Naive thymus-derived CD4-positive, alpha-beta T cell (primary cell): ENCODE data around the gene MCL1. TPM values are rescaled to one million over a fixed set of nuclear protein-coding genes. Genes with fewer than 3 reads are reported as not detected.
A peak's percentile ranks its signal among the peaks of the same experiment; 100 is the strongest.
"Not testable (repeated sequence)": the region's sequence is repeated elsewhere in the genome, so short reads cannot be mapped to it uniquely, and the experiment has no call there.

ENCODE experiments used
- ATAC-seq: fragments of 150-1000 bp; cut with Tn5 transposase; 2 replicates; pipeline ENCODE4 v1.10.0; 2021; ENCODE audit warnings: mild to moderate bottlenecking, moderate library complexity
- CTCF ChIA-PET: fragments of 350-600 bp; sonication (Branson Sonifier 250); formaldehyde crosslinking; loops from one replicate; lab custom pipeline; 2021; ENCODE audit warnings: antibody characterized with exemption; lab: Charles Lee
- POLR2A ChIA-PET: fragments of 350-600 bp; sonication (Branson Sonifier 250); formaldehyde crosslinking; loops from one replicate; lab custom pipeline; 2021; ENCODE audit warnings: antibody characterized with exemption, inconsistent platforms; lab: Charles Lee
- DNase-seq, 9 donors: peaks; one replicate each; pipeline versions ENCODE4 v3.0.0 to v3.0.0-alpha.2; 2020 to 2022; ENCODE audit warnings: mixed read lengths in 1 of 9
- H3K27ac ChIP-seq: one replicate; pipeline ENCODE4 v1.7.0; 2013; ENCODE audit warnings: mild to moderate bottlenecking, low read depth, low read length, moderate library complexity
- H3K27me3 ChIP-seq, 2 donors: one replicate each; pipeline ENCODE4 v1.7.0; 2013; ENCODE audit warnings: low read length in 2 of 2, mild to moderate bottlenecking in 2 of 2, moderate library complexity in 2 of 2; ENCODE audit not compliant: control insufficient read depth in 2 of 2, insufficient read depth in 2 of 2
- H3K36me3 ChIP-seq, 3 experiments: 1 replicate in 2 of 3; 2 replicates in 1 of 3; pipeline ENCODE4 v1.7.0; 2013; ENCODE audit warnings: low read length in 3 of 3, mild to moderate bottlenecking in 3 of 3, moderate library complexity in 1 of 3; ENCODE audit not compliant: insufficient read depth in 3 of 3, control insufficient read depth in 2 of 3
- H3K4me1 ChIP-seq, 2 donors: one replicate each; pipeline ENCODE4 v1.7.0; 2013; ENCODE audit warnings: low read length in 2 of 2, mild to moderate bottlenecking in 2 of 2, moderate library complexity in 1 of 2; ENCODE audit not compliant: control insufficient read depth in 2 of 2, insufficient read depth in 2 of 2
- H3K4me3 ChIP-seq: 2 replicates; pipeline ENCODE4 v1.7.0; 2013; ENCODE audit warnings: mild to moderate bottlenecking, low read length
- H3K9me3 ChIP-seq, 3 experiments: 1 replicate in 2 of 3; 2 replicates in 1 of 3; pipeline ENCODE4 v1.7.0; 2013; ENCODE audit warnings: low read length in 3 of 3; ENCODE audit not compliant: control insufficient read depth in 2 of 3
- H3K27ac Mint-ChIP-seq, 9 donors: one replicate each; pipeline ENCODE4 v1.8.0; 2020 to 2022; ENCODE audit warnings: mixed read lengths in 9 of 9, mild to moderate bottlenecking in 8 of 9, moderate library complexity in 5 of 9, inconsistent platforms in 2 of 9
- H3K27me3 Mint-ChIP-seq, 5 donors: one replicate each; pipeline ENCODE4 v1.8.0; 2021 to 2022; ENCODE audit warnings: mixed read lengths in 5 of 5, mild to moderate bottlenecking in 1 of 5
- H3K36me3 Mint-ChIP-seq, 5 donors: one replicate each; pipeline ENCODE4 v1.8.0; 2020 to 2022; ENCODE audit warnings: mixed read lengths in 5 of 5, mild to moderate bottlenecking in 3 of 5, inconsistent platforms in 1 of 5
- H3K4me1 Mint-ChIP-seq, 7 donors: one replicate each; pipeline ENCODE4 v1.8.0; 2020 to 2022; ENCODE audit warnings: mixed read lengths in 7 of 7, mild to moderate bottlenecking in 3 of 7, inconsistent platforms in 1 of 7
- H3K4me3 Mint-ChIP-seq, 10 donors: one replicate each; pipeline ENCODE4 v1.8.0; 2020 to 2022; ENCODE audit warnings: mild to moderate bottlenecking in 10 of 10, mixed read lengths in 10 of 10, moderate library complexity in 6 of 10, inconsistent platforms in 2 of 10
- H3K9me3 Mint-ChIP-seq, 11 donors: one replicate each; pipeline ENCODE4 v1.8.0; 2020 to 2022; ENCODE audit warnings: mixed read lengths in 11 of 11, mild to moderate bottlenecking in 4 of 11, inconsistent platforms in 1 of 11, moderate library complexity in 1 of 11
- intact Hi-C, 2 donors: fragments of 100-400 bp; cut with micrococcal nuclease; formaldehyde crosslinking; loops; one replicate each; pipeline ENCODE4 v1.15.1; 2023
- polyA plus RNA-seq, 2 donors: library from polyadenylated mRNA; unstranded; fragments of 300-500 nt; fragmentation: Illumina TruSeq; gene quantifications; one replicate each; pipeline ENCODE4 v1.2.3, GENCODE V29; 2021
- total RNA-seq, 6 experiments: library from RNA in 5 of 6; stranded (reverse) in 5 of 6; gene quantifications; 1 replicate in 5 of 6; 2 replicates in 1 of 6; pipeline ENCODE4 v1.2.3 and lab custom pipeline; 2021 to 2026

Gene MCL1
- total and polyA plus RNA-seq, 7 experiments from 2014 or later, result 171 to 1,400 (median 314) TPM

DNA sequence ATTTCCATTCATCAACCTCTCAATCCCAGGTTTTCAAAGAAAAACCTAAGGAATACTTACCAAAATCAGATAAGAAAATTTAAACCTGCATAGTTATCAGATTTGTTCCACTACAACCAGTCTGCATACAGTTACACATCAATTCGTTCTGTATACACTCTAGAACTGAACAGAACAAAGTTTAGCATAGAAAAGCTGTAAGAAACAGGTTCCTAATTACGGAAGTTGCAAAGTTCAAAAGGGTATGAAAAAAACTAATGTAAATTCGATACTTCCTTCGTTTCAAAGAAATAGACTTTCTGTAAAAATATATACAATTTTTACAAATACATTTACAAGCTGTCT lies 3.1 kb downstream of the MCL1 start:
- Mint-ChIP-seq H3K9me3 (peaks cover 0 to 9% (median 0%) of the 10 kb centered on the region in 11 donors), H3K4me1 (peaks cover 25 to 58% (median 43%) of the 10 kb centered on the region in 7 donors), H3K27me3 (peaks cover 0 to 7% (median 0%) of the 10 kb centered on the region in 5 donors), H3K36me3 (peaks cover 27 to 70% (median 62%) of the 10 kb centered on the region in 5 donors), H3K4me3 (peak overlapping the region; percentile 92 to 99 (median 95)), H3K27ac (peak overlapping the region; percentile 94 to 99 (median 97))
- Histone ChIP-seq H3K36me3 (peaks cover 40 to 63% (median 47%) of the 10 kb centered on the region in 3 experiments), H3K27me3 (no peaks in the 10 kb centered on the region), H3K4me3 (peak overlapping the region; percentile 95), H3K9me3 (no peaks in the 10 kb centered on the region), H3K27ac (peak overlapping the region; percentile 97), H3K4me1 (peaks cover 25 to 39% of the 10 kb centered on the region in 2 donors)
- CTCF ChIA-PET, result interaction anchor here (1.2 to 17.1 kb wide), 3 partner anchors 13 to 53 kb away, joined by 3 to 300 read pairs (median 3); partner anchors contain the start of gene ENSA
- intact Hi-C loops, result loop anchor here in 1 of 2 donors (1.0 kb wide), 1 partner anchor 8 kb away; no protein-coding TSS in a partner anchor
- ATAC-seq (no peak), DNase-seq (no peak)
- POLR2A ChIA-PET, result interaction anchor here (0.6 to 18.9 kb wide), 10 partner anchors 11 to 689 kb away, joined by 3 to 1237 read pairs (median 4); partner anchors contain the start of genes APH1A, ENSA, GOLPH3L and RPRD2

DNA sequence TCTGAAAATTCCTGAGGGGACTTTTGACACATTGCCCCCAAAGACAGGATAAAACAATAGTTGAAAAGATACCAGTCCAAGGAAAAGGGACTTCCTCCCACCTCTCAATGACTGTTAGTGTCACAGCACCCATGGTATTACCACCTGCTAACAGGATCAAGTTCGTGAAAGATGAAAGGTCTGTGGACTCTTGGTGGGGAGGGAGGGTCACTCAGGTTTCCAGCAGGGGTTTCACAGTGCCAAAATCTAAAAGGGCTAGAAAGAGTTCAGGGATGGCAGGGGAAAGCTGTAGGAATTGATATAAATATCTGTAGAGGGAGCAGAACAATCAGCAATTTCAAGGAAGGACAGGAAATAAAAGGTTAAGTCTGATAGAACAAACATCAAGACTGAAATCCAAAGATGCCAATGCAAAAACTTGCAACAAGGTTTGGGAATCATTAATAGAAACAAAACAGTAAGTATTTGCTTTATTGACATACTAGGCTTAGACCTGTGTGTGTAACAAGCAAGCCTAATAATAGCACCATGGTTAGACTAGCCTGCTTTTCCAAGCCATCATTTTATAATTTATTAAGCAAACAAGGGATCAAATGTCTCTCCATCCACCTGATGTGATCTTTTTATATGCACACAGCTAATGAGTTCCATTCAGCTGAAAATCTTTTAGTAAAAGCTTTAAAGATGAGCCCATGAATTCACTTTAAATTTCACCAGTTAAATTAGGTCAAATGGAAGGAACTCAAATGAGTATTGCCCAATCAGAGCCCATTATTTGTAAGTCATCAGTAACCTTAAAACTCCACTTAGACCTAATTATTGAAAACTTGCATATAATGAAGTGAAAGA lies 3.7 kb downstream of the MCL1 start:
- peaks cover 31 to 45% of the 10 kb centered on the region in 2 donors for H3K4me1 ChIP-seq
- Mint-ChIP-seq H3K4me1 (peaks cover 27 to 59% (median 43%) of the 10 kb centered on the region in 7 donors), H3K27me3 (peaks cover 0 to 7% (median 0%) of the 10 kb centered on the region in 5 donors), H3K9me3 (peaks cover 0 to 9% (median 0%) of the 10 kb centered on the region in 11 donors), H3K27ac (peak overlapping the region; percentile 94 to 99 (median 97)), H3K4me3 (peak overlapping the region; percentile 92 to 99 (median 95)), H3K36me3 (peaks cover 27 to 74% (median 67%) of the 10 kb centered on the region in 5 donors)
- peak overlapping the region; percentile 97 for H3K27ac ChIP-seq
- intact Hi-C loops, result loop anchor here (1.0 kb wide), 2 partner anchors 7 to 8 kb away; no protein-coding TSS in a partner anchor
- peak overlapping the region; percentile 95 for H3K4me3 ChIP-seq
- ChIA-PET CTCF (interaction anchor here (1.2 to 17.1 kb wide), 4 partner anchors 13 to 54 kb away, joined by 3 to 300 read pairs (median 4); partner anchors contain the start of gene ENSA), POLR2A (interaction anchor here (0.6 to 18.9 kb wide), 10 partner anchors 10 to 1329 kb away, joined by 3 to 1237 read pairs (median 4); partner anchors contain the start of genes ENSA and GOLPH3L)
- H3K27me3 ChIP-seq, result no peaks in the 10 kb centered on the region
- H3K36me3 ChIP-seq, result peaks cover 40 to 63% (median 52%) of the 10 kb centered on the region in 3 experiments
- no peaks in the 10 kb centered on the region for H3K9me3 ChIP-seq
- DNase-seq, result no peak
- no peak for ATAC-seq

GRCh38 chr1:150575072-150575489 lies 4.3 kb downstream of the MCL1 start:
- H3K27me3 Mint-ChIP-seq, result peaks cover 0 to 7% (median 0%) of the 10 kb centered on the region in 5 donors
- peaks cover 27 to 75% (median 69%) of the 10 kb centered on the region in 5 donors for H3K36me3 Mint-ChIP-seq
- H3K4me1 Mint-ChIP-seq, result peaks cover 29 to 59% (median 43%) of the 10 kb centered on the region in 7 donors
- Histone ChIP-seq H3K4me3 (peak overlapping the region; percentile 95), H3K4me1 (peaks cover 38 to 52% of the 10 kb centered on the region in 2 donors), H3K9me3 (no peaks in the 10 kb centered on the region), H3K27ac (peak overlapping the region; percentile 97), H3K27me3 (no peaks in the 10 kb centered on the region), H3K36me3 (peaks cover 40 to 63% (median 52%) of the 10 kb centered on the region in 3 experiments)
- H3K9me3 Mint-ChIP-seq, result peaks cover 0 to 9% (median 0%) of the 10 kb centered on the region in 11 donors
- H3K27ac Mint-ChIP-seq, result peak overlapping the region; percentile 81 to 99 (median 97)
- ChIA-PET POLR2A (interaction anchor here (0.6 to 18.9 kb wide), 8 partner anchors 10 to 1330 kb away, joined by 3 to 1237 read pairs (median 5); partner anchors contain the start of gene ENSA), CTCF (interaction anchor here (1.7 to 17.1 kb wide), 2 partner anchors 12 to 45 kb away, joined by 4 to 300 read pairs; no protein-coding TSS in a partner anchor)
- H3K4me3 Mint-ChIP-seq, result peak overlapping the region; percentile 92 to 99 (median 95)
- intact Hi-C loops, result loop anchor here in 1 of 2 donors (1.0 kb wide), 1 partner anchor 8 kb away; no protein-coding TSS in a partner anchor
- no peak for ATAC-seq
- DNase-seq, result no peak

GRCh38 chr1:150574260-150575071 lies 4.9 kb downstream of the MCL1 start:
- intact Hi-C loops, result loop anchor here in 1 of 2 donors (1.0 kb wide), 1 partner anchor 7 kb away; no protein-coding TSS in a partner anchor
- peaks cover 0 to 9% (median 0%) of the 10 kb centered on the region in 11 donors for H3K9me3 Mint-ChIP-seq
- Histone ChIP-seq H3K4me1 (peaks cover 44 to 58% of the 10 kb centered on the region in 2 donors), H3K36me3 (peaks cover 40 to 63% (median 52%) of the 10 kb centered on the region in 3 experiments), H3K27me3 (no peaks in the 10 kb centered on the region), H3K27ac (peak overlapping the region; percentile 97), H3K4me3 (peak overlapping the region; percentile 95), H3K9me3 (no peaks in the 10 kb centered on the region)
- ChIA-PET POLR2A (interaction anchor here (0.7 to 18.9 kb wide), 8 partner anchors 9 to 687 kb away, joined by 3 to 1237 read pairs (median 6); partner anchors contain the start of genes ENSA and GOLPH3L), CTCF (interaction anchor here (1.7 to 17.1 kb wide), 2 partner anchors 11 to 46 kb away, joined by 4 to 300 read pairs; no protein-coding TSS in a partner anchor)
- H3K27me3 Mint-ChIP-seq, result peaks cover 0 to 7% (median 0%) of the 10 kb centered on the region in 5 donors
- ATAC-seq (no peak), DNase-seq (no peak)
- H3K4me1 Mint-ChIP-seq, result peaks cover 30 to 62% (median 45%) of the 10 kb centered on the region in 7 donors
- H3K27ac Mint-ChIP-seq, result peak overlapping the region; percentile 81 to 99 (median 97)
- H3K36me3 Mint-ChIP-seq, result peaks cover 27 to 79% (median 73%) of the 10 kb centered on the region in 5 donors
- peak overlapping the region; percentile 92 to 99 (median 95) for H3K4me3 Mint-ChIP-seq

DNA sequence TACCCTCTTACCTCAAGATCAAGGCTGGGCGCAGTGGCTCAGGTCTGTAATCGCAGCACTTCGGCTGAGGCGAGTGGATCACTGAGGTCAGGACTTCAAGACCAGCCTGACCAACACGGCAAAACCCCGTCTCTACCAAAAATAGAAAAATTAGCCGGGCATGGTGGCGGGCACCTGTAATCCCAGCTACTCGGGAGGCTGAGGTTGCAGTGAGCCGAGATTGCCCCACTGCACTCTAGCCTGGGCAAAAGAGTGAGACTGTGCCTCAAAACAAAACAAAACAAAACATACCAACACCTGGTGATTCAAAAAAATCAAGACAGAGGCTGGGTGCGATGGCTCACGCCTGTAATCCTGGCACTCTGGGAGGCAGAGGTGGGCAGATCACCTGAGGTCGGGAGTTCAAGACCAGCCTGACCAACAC lies 5.8 kb downstream of the MCL1 start:
- peaks cover 27 to 79% (median 72%) of the 10 kb centered on the region in 5 donors for H3K36me3 Mint-ChIP-seq
- Histone ChIP-seq H3K4me3 (peak overlapping the region; percentile 56), H3K36me3 (peaks cover 35 to 56% (median 52%) of the 10 kb centered on the region in 3 experiments), H3K4me1 (peaks cover 52 to 66% of the 10 kb centered on the region in 2 donors), H3K27ac (peak overlapping the region; percentile 97)
- H3K27me3 ChIP-seq, H3K9me3 Mint-ChIP-seq, H3K27me3 Mint-ChIP-seq, H3K9me3 ChIP-seq, ATAC-seq, DNase-seq: not testable (repeated sequence)
- H3K4me3 Mint-ChIP-seq, result peak overlapping the region; percentile 88 to 99 (median 94)
- intact Hi-C loops, result loop anchor here (1.0 kb wide), 2 partner anchors 10 to 48 kb away; no protein-coding TSS in a partner anchor
- ChIA-PET POLR2A (interaction anchor here (0.7 to 18.9 kb wide), 6 partner anchors 8 to 124 kb away, joined by 3 to 1237 read pairs (median 48); partner anchors contain the start of genes ENSA and GOLPH3L), CTCF (interaction anchor here (1.0 to 17.1 kb wide), 3 partner anchors 10 to 47 kb away, joined by 3 to 300 read pairs (median 4); no protein-coding TSS in a partner anchor)
- peaks cover 34 to 69% (median 53%) of the 10 kb centered on the region in 7 donors for H3K4me1 Mint-ChIP-seq
- H3K27ac Mint-ChIP-seq, result peak overlapping the region; percentile 81 to 99 (median 97)
